WTC11 (cell line): ENCODE results near the gene RAC2. TPM values are rescaled to one million over a fixed set of nuclear protein-coding genes. Genes with fewer than 3 reads are reported as not detected.
A peak's percentile ranks its signal among the peaks of the same experiment; 100 is the strongest.

ENCODE experiments used
- ATAC-seq: fragments of 200-7000 bp; cut with Tn5 transposase; 2 replicates; pipeline ENCODE4 v1.10.0; 2021; ENCODE audit warnings: mild to moderate bottlenecking, moderate library complexity
- CTCF ChIA-PET: fragments of 300-600 bp; sonication (Branson Sonifier 250); formaldehyde crosslinking; loops from one replicate; lab custom pipeline; 2021; ENCODE audit warnings: antibody characterized with exemption; lab: Charles Lee
- POLR2A ChIA-PET: fragments of 350-600 bp; sonication (Branson Sonifier 250); formaldehyde crosslinking; loops from one replicate; lab custom pipeline; 2021; ENCODE audit warnings: antibody characterized with exemption; lab: Charles Lee
- DNase-seq: peaks from one replicate; pipeline ENCODE4 v3.0.0; 2021; ENCODE audit warnings: low spot score
- H3K27ac Mint-ChIP-seq: 2 replicates; pipeline ENCODE4 v1.8.0; 2021; ENCODE audit warnings: mixed read lengths
- H3K27me3 Mint-ChIP-seq: 2 replicates; pipeline ENCODE4 v1.8.0; 2021; ENCODE audit warnings: low read depth, mild to moderate bottlenecking, moderate library complexity, mixed read lengths
- H3K36me3 Mint-ChIP-seq: 2 replicates; pipeline ENCODE4 v1.8.0; 2021; ENCODE audit warnings: mixed read lengths
- H3K4me1 Mint-ChIP-seq: 2 replicates; pipeline ENCODE4 v1.8.0; 2022; ENCODE audit warnings: mixed read lengths
- H3K4me3 Mint-ChIP-seq: 2 replicates; pipeline ENCODE4 v1.8.0; 2021; ENCODE audit warnings: mild to moderate bottlenecking, moderate library complexity, mixed read lengths
- H3K9me3 Mint-ChIP-seq: 2 replicates; pipeline ENCODE4 v1.8.0; 2021; ENCODE audit warnings: mixed read lengths
- AR ChIP-seq: fragments of 250-450 bp; sonication (Bioruptor Pico); IDR thresholded peaks from 2 replicates; pipeline ENCODE4 v1.9.0; 2021; ENCODE audit warnings: mild to moderate bottlenecking
- ATF2 ChIP-seq: sonication (generic); formaldehyde crosslinking; IDR thresholded peaks from 2 replicates; pipeline ENCODE4 v1.8.1; 2022; ENCODE audit warnings: low read depth, missing genetic modification reagents, borderline replicate concordance
- E2F5 ChIP-seq: sonication (generic); formaldehyde crosslinking; IDR thresholded peaks from 2 replicates; pipeline ENCODE4 v1.8.1; 2022; ENCODE audit warnings: mild to moderate bottlenecking, moderate library complexity, missing genetic modification reagents
- ELF4 ChIP-seq: sonication (generic); formaldehyde crosslinking; IDR thresholded peaks from 2 replicates; pipeline ENCODE4 v1.8.1; 2022; ENCODE audit warnings: low read depth, mild to moderate bottlenecking, moderate library complexity, missing genetic modification reagents
- ESRRA ChIP-seq: sonication (generic); formaldehyde crosslinking; IDR thresholded peaks from 2 replicates; pipeline ENCODE4 v1.8.1; 2022; ENCODE audit warnings: mild to moderate bottlenecking, missing genetic modification reagents, borderline replicate concordance
- FOXJ3 ChIP-seq: sonication (generic); formaldehyde crosslinking; IDR thresholded peaks from 2 replicates; pipeline ENCODE4 v1.9.0; 2021; ENCODE audit warnings: missing genetic modification reagents, mild to moderate bottlenecking, borderline replicate concordance
- JAZF1 ChIP-seq: fragments of 250-450 bp; sonication (Bioruptor Pico); IDR thresholded peaks from 2 replicates; pipeline ENCODE4 v1.9.0; 2021; ENCODE audit warnings: moderate library complexity, mild to moderate bottlenecking, inconsistent platforms
- MXD4 ChIP-seq: fragments of 250-450 bp; sonication (Bioruptor Pico); IDR thresholded peaks from 2 replicates; pipeline ENCODE4 v1.8.0; 2021; ENCODE audit warnings: mild to moderate bottlenecking, moderate library complexity, borderline replicate concordance
- NFE2L1 ChIP-seq: sonication (generic); formaldehyde crosslinking; IDR thresholded peaks from 2 replicates; pipeline ENCODE4 v1.8.1; 2023; ENCODE audit warnings: missing genetic modification reagents
- NFYB ChIP-seq: sonication (generic); formaldehyde crosslinking; conservative IDR thresholded peaks from 2 replicates; pipeline ENCODE4 v1.8.0; 2022; ENCODE audit warnings: low read depth, missing genetic modification reagents
- NR3C1 ChIP-seq: sonication (generic); formaldehyde crosslinking; conservative IDR thresholded peaks from 2 replicates; pipeline ENCODE4 v1.8.1; 2023; ENCODE audit warnings: low read depth, mild to moderate bottlenecking, missing genetic modification reagents
- PREB ChIP-seq: sonication (generic); formaldehyde crosslinking; IDR thresholded peaks from 2 replicates; pipeline ENCODE4 v1.8.1; 2022; ENCODE audit warnings: mild to moderate bottlenecking, missing genetic modification reagents, moderate library complexity, borderline replicate concordance
- STAT6 ChIP-seq: sonication (generic); formaldehyde crosslinking; conservative IDR thresholded peaks from 2 replicates; pipeline ENCODE4 v1.8.1; 2023; ENCODE audit warnings: mild to moderate bottlenecking, low read depth, missing genetic modification reagents, moderate library complexity
- TEAD1 ChIP-seq: sonication (generic); formaldehyde crosslinking; IDR thresholded peaks from 2 replicates; pipeline ENCODE4 v1.8.0; 2022; ENCODE audit warnings: mild to moderate bottlenecking, missing genetic modification reagents
- ZNF121 ChIP-seq: sonication (generic); formaldehyde crosslinking; IDR thresholded peaks from 2 replicates; pipeline ENCODE4 v1.8.0; 2023; ENCODE audit warnings: missing genetic modification reagents
- ZNF219 ChIP-seq: sonication (generic); formaldehyde crosslinking; IDR thresholded peaks from 2 replicates; pipeline ENCODE4 v1.8.0; 2023; ENCODE audit warnings: missing genetic modification reagents, mild to moderate bottlenecking, borderline replicate concordance
- ZNF232 ChIP-seq: sonication (generic); formaldehyde crosslinking; IDR thresholded peaks from 2 replicates; pipeline ENCODE4 v1.8.0; 2022; ENCODE audit warnings: mild to moderate bottlenecking, missing genetic modification reagents
- ZNF416 ChIP-seq: fragments of 250-450 bp; sonication (Bioruptor Pico); IDR thresholded peaks from 2 replicates; pipeline ENCODE4 v1.9.0; 2021; ENCODE audit warnings: mild to moderate bottlenecking, inconsistent platforms
- ZNF425 ChIP-seq: fragments of 250-450 bp; sonication (Bioruptor Pico); conservative IDR thresholded peaks from 2 replicates; pipeline ENCODE4 v1.9.0; 2021; ENCODE audit warnings: mild to moderate bottlenecking
- ZNF512 ChIP-seq: sonication (generic); formaldehyde crosslinking; IDR thresholded peaks from 2 replicates; pipeline ENCODE4 v1.8.1; 2022; ENCODE audit warnings: missing genetic modification reagents, borderline replicate concordance
- total RNA-seq: library from RNA; stranded (reverse); gene quantifications from 3 replicates; pipeline ENCODE4 v1.2.3, GENCODE V29; 2021

RAC2 gene
- total RNA-seq, 1 experiment from 2014 or later: 3.6 TPM

GRCh38 chr22:37186997-37187522 lies 57.0 kb downstream of the RAC2 start:
- Mint-ChIP-seq H3K36me3 (peaks cover 9% of the 10 kb centered on the region), H3K9me3 (peaks cover 10% of the 10 kb centered on the region), H3K4me1 (peaks cover 49% of the 10 kb centered on the region), H3K4me3 (peak overlapping the region; percentile 75), H3K27me3 (no peaks in the 10 kb centered on the region), H3K27ac (no peak overlapping the region; the same call in 1 of the 2 replicates)
- TF ChIP-seq JAZF1 (CRISPR knock-in tag): no peak
- no peak for TF ChIP-seq NR3C1 (CRISPR knock-in tag)
- no peak for TF ChIP-seq FOXJ3 (CRISPR knock-in tag)
- no peak for TF ChIP-seq ZNF425 (CRISPR knock-in tag)
- no peak for TF ChIP-seq ATF2 (CRISPR knock-in tag)
- TF ChIP-seq ESRRA (CRISPR knock-in tag): no peak
- no peak for TF ChIP-seq ELF4
- no peak for TF ChIP-seq PREB (CRISPR knock-in tag)
- no peak for TF ChIP-seq ZNF416 (CRISPR knock-in tag)
- TF ChIP-seq STAT6 (CRISPR knock-in tag): no peak
- TF ChIP-seq MXD4 (CRISPR knock-in tag): no peak
- no peak for TF ChIP-seq NFE2L1 (CRISPR knock-in tag)
- TF ChIP-seq ZNF219 (CRISPR knock-in tag): no peak
- TF ChIP-seq ZNF232 (CRISPR knock-in tag): no peak
- POLR2A ChIA-PET: interaction anchor here (1.1 kb wide), 1 partner anchor 12 kb away, joined by 4 read pairs; no protein-coding TSS in a partner anchor
- no peak for DNase-seq
- ATAC-seq: no peak
- CTCF ChIA-PET: interaction anchor here (0.7 to 4.2 kb wide), 5 partner anchors 10 to 73 kb away, joined by 3 to 23 read pairs (median 4); no protein-coding TSS in a partner anchor

GRCh38 chr22:37186228-37186996 lies 57.7 kb downstream of the RAC2 start:
- ATAC-seq (peak; percentile 60), DNase-seq (no peak)
- no peak for TF ChIP-seq TEAD1
- peak; percentile 80; the same call in 1 of the 2 replicates for TF ChIP-seq ZNF121 (CRISPR knock-in tag)
- no peak for TF ChIP-seq E2F5 (CRISPR knock-in tag)
- TF ChIP-seq AR: no peak
- no peak for TF ChIP-seq ZNF512 (CRISPR knock-in tag)
- TF ChIP-seq NFYB: peak; percentile 92
- H3K4me1 Mint-ChIP-seq: peaks cover 49% of the 10 kb centered on the region
- H3K9me3 Mint-ChIP-seq: peaks cover 7% of the 10 kb centered on the region; the same call in 1 of the 2 replicates
- peaks cover 8% of the 10 kb centered on the region for H3K36me3 Mint-ChIP-seq
- ChIA-PET POLR2A (no interaction called here), CTCF (interaction anchor here (0.5 to 4.2 kb wide), 3 partner anchors 14 to 20 kb away, joined by 3 to 23 read pairs (median 4); no protein-coding TSS in a partner anchor)
- peak overlapping the region; percentile 56 for H3K4me3 Mint-ChIP-seq
- H3K27ac Mint-ChIP-seq: peak overlapping the region; percentile 82; the same call in 1 of the 2 replicates
- no peaks in the 10 kb centered on the region for H3K27me3 Mint-ChIP-seq
